Muscle of leg (tissue), 9 donors: Measurements from ENCODE around the gene PRKACG. TPM values are rescaled to one million over a fixed set of nuclear protein-coding genes. Genes with fewer than 3 reads are reported as not detected.

ENCODE experiments used
- polyA plus RNA-seq, 8 donors: library from polyadenylated mRNA; unstranded; fragments of 120-200 nt; gene quantifications; one replicate each; pipeline versions ENCODE4 v1.2.1 to v1.2.3, GENCODE V29; 2013; ENCODE audit warnings: inconsistent platforms in 1 of 8, low replicate concordance in 1 of 8; ENCODE audit not compliant: insufficient read length in 8 of 8, insufficient read depth in 1 of 8
- total RNA-seq: library from RNA; stranded (reverse); fragments of 120-200 nt; gene quantifications from one replicate; pipeline ENCODE4 v1.2.4, GENCODE V29; 2013

PRKACG gene
- total and polyA plus RNA-seq, 9 donors: 0.07 TPM; not detected in 8

Other genes with a start within 250 kb of the PRKACG start
- 5.1 TPM for gene FXN, start 21.6 kb upstream of the PRKACG start, total RNA-seq
- gene FXN, start 21.6 kb upstream of the PRKACG start, polyA plus RNA-seq: 10 to 100 TPM in 7 of 8 donors, 1 to 10 TPM in 1; 8.5 to 14.4 (median 13.7) TPM
- gene TJP2, start 160.2 kb upstream of the PRKACG start, total RNA-seq: 10.6 TPM
- 10 to 100 TPM in 7 of 8 donors, 1 to 10 TPM in 1; 9.4 to 17.6 (median 13.4) TPM for gene TJP2, start 160.2 kb upstream of the PRKACG start, polyA plus RNA-seq